OCI-LY1 (cell line): ENCODE measurements around the gene PDE4D.

Source experiments
- H2AFZ ChIP-seq: fragments of 200-600 bp; sonication (generic), shearing (Covaris generic); 2 replicates; pipeline ENCODE4 v1.6.0; 2014; ENCODE audit warnings: antibody characterized with exemption, mild to moderate bottlenecking, low read length
- H3F3A ChIP-seq: fragments of 200-600 bp; sonication (generic), shearing (Covaris generic); 2 replicates; pipeline ENCODE4 v1.6.0; 2014; ENCODE audit warnings: mild to moderate bottlenecking, antibody characterized with exemption, low read length, moderate library complexity; ENCODE audit not compliant: insufficient read depth
- H3K27ac ChIP-seq: fragments of 200-600 bp; sonication (generic); 2 replicates; pipeline ENCODE4 v1.5.1; 2014; ENCODE audit warnings: low read length, mixed run types, mild to moderate bottlenecking, low read depth; ENCODE audit not compliant: poor library complexity, severe bottlenecking
- H3K27me3 ChIP-seq: fragments of 200-600 bp; sonication (generic); 2 replicates; pipeline ENCODE4 v1.6.0; 2014; ENCODE audit warnings: antibody characterized with exemption, mild to moderate bottlenecking, low read length, moderate library complexity; ENCODE audit not compliant: insufficient read depth
- H3K36me3 ChIP-seq: fragments of 200-600 bp; sonication (generic); 2 replicates; pipeline ENCODE4 v1.6.1; 2014; ENCODE audit warnings: mild to moderate bottlenecking, antibody characterized with exemption, low read length, moderate library complexity, mixed read lengths; ENCODE audit not compliant: insufficient read depth
- H3K4me1 ChIP-seq: fragments of 200-600 bp; sonication (generic); 2 replicates; pipeline ENCODE4 v1.5.1; 2014; ENCODE audit warnings: mild to moderate bottlenecking, low read length, moderate library complexity; ENCODE audit not compliant: insufficient read depth, severe bottlenecking
- H3K4me2 ChIP-seq: fragments of 200-600 bp; sonication (generic), shearing (Covaris generic); 2 replicates; pipeline ENCODE4 v1.6.1; 2014; ENCODE audit warnings: low read length
- H3K4me3 ChIP-seq: fragments of 200-600 bp; sonication (generic); 2 replicates; pipeline ENCODE4 v1.5.1; 2014; ENCODE audit warnings: low read length, low read depth, mild to moderate bottlenecking, mixed read lengths; ENCODE audit not compliant: poor library complexity, severe bottlenecking
- H3K79me2 ChIP-seq: fragments of 200-600 bp; shearing (Covaris generic); 2 replicates; pipeline ENCODE4 v1.6.1; 2016; ENCODE audit warnings: mixed run types, low read length, mixed read lengths; ENCODE audit not compliant: insufficient read depth
- H3K9ac ChIP-seq: fragments of 200-600 bp; sonication (generic), shearing (Covaris generic); 2 replicates; pipeline ENCODE4 v1.6.1; 2014; ENCODE audit warnings: mild to moderate bottlenecking, low read length, mixed read lengths
- H3K9me2 ChIP-seq: fragments of 200-600 bp; sonication (generic), shearing (Covaris generic); 2 replicates; pipeline ENCODE4 v1.6.1; 2014; ENCODE audit warnings: low read depth, mild to moderate bottlenecking, low read length, mixed read lengths
- H3K9me3 ChIP-seq: fragments of 200-600 bp; shearing (Covaris generic); 2 replicates; pipeline ENCODE4 v1.6.1; 2014; ENCODE audit warnings: low read length, mixed read lengths
- H4K20me1 ChIP-seq: fragments of 200-600 bp; sonication (generic), shearing (Covaris generic); 2 replicates; pipeline ENCODE4 v1.6.0; 2016; ENCODE audit warnings: mild to moderate bottlenecking, low read length; ENCODE audit not compliant: insufficient read depth
- EZH2 ChIP-seq: fragments of 200-600 bp; sonication (generic), shearing (Covaris generic); IDR thresholded peaks from 2 replicates; pipeline ENCODE4 v1.8.0; 2017; ENCODE audit warnings: borderline replicate concordance, mixed run types, mild to moderate bottlenecking, antibody characterized with exemption, low read length, moderate library complexity, mixed read lengths
- TF ChIP-seq, protein P1 (sequence below): fragments of 200-600 bp; sonication (generic), shearing (Covaris generic); IDR thresholded peaks from 2 replicates; pipeline ENCODE4 v1.5.1; 2017; ENCODE audit warnings: mild to moderate bottlenecking, antibody characterized with exemption, low read length, moderate library complexity, mixed read lengths

The PDE4D gene

DNA sequence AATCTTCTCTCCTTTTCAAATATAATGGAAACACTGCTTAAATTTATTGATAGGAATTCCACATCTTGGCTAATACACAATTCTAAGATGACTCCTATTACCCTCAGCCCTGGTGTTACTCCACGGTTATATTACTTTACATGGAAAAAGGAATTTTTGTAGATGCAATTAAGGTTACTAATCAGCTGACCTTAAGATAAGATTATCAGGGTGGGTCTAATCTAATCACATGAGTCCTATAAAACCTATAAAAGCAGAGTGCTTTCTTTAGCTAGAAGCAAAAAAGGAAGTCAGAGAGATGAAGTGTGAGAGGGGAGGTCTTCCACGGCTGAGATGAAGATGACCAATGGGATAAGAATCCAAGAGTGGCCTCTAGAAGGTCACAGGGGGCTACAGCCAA, 268.6 kb downstream of the PDE4D start:
- no peak overlapping the region for H3K4me3 ChIP-seq
- no peaks in the 10 kb centered on the region for H3K36me3 ChIP-seq
- H4K20me1 ChIP-seq: no peaks in the 10 kb centered on the region
- TF ChIP-seq EZH2: no peak
- TF ChIP-seq, protein P1, sequence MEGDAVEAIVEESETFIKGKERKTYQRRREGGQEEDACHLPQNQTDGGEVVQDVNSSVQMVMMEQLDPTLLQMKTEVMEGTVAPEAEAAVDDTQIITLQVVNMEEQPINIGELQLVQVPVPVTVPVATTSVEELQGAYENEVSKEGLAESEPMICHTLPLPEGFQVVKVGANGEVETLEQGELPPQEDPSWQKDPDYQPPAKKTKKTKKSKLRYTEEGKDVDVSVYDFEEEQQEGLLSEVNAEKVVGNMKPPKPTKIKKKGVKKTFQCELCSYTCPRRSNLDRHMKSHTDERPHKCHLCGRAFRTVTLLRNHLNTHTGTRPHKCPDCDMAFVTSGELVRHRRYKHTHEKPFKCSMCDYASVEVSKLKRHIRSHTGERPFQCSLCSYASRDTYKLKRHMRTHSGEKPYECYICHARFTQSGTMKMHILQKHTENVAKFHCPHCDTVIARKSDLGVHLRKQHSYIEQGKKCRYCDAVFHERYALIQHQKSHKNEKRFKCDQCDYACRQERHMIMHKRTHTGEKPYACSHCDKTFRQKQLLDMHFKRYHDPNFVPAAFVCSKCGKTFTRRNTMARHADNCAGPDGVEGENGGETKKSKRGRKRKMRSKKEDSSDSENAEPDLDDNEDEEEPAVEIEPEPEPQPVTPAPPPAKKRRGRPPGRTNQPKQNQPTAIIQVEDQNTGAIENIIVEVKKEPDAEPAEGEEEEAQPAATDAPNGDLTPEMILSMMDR: no peak
- no peaks in the 10 kb centered on the region for H3K9me2 ChIP-seq
- no peaks in the 10 kb centered on the region for H3F3A ChIP-seq
- H3K4me2 ChIP-seq: no peak overlapping the region
- no peaks in the 10 kb centered on the region for H3K27me3 ChIP-seq
- H3K4me1 ChIP-seq: no peaks in the 10 kb centered on the region
- H2AFZ ChIP-seq: no peak overlapping the region
- no peak overlapping the region for H3K9ac ChIP-seq
- no peak overlapping the region for H3K27ac ChIP-seq
- no peaks in the 10 kb centered on the region for H3K79me2 ChIP-seq
- H3K9me3 ChIP-seq: no peaks in the 10 kb centered on the region

DNA sequence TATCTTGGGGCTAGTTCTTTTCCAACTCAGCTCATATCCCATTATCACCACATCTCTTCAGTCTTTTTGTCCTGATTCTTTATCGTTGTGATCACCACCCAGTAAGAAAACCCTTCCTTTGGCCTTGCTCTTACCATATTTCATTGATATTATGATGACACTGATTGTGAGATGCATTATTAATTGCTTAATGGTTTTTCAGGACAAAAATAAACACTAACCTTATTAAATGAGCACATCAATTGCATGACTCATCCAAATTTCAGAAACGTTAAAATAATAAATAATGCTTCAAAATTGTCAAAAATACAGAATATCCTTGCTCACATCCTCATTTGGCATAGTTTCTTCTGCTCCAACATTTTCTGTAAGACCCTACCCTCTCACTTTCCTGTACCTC, 270.7 kb downstream of the PDE4D start:
- Histone ChIP-seq H3K27ac (no peak overlapping the region), H3K4me3 (no peak overlapping the region), H2AFZ (no peak overlapping the region), H3K4me2 (no peak overlapping the region), H3K9ac (no peak overlapping the region), H3K36me3 (no peaks in the 10 kb centered on the region), H3K9me3 (no peaks in the 10 kb centered on the region), H3K9me2 (no peaks in the 10 kb centered on the region), H4K20me1 (no peaks in the 10 kb centered on the region), H3F3A (no peaks in the 10 kb centered on the region), H3K79me2 (no peaks in the 10 kb centered on the region), H3K27me3 (no peaks in the 10 kb centered on the region), H3K4me1 (no peaks in the 10 kb centered on the region)
- TF ChIP-seq, protein P1: no peak
- TF ChIP-seq EZH2: no peak

DNA sequence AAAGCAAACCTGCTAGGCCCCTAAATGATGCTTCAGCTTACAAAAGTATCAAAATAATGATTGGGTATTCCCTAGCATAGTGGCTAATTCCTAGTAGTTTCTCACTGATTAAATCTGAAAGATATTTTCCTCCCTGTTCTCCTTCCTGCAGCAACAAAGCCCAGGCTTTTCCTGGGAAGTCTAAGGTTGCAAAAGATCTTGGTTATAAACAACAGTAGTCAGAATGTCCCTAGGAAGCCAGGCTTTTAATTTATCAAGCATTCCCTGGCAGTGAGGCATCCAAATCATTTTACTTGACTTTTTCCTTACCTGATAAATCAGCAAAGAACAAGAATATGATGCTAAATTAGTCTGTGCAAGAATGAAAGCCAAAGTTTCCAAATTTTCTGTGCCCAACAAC, 272.0 kb downstream of the PDE4D start:
- Histone ChIP-seq H3K9me2 (no peaks in the 10 kb centered on the region), H3K4me2 (no peak overlapping the region), H3K79me2 (no peaks in the 10 kb centered on the region), H4K20me1 (no peaks in the 10 kb centered on the region), H3K4me1 (no peaks in the 10 kb centered on the region), H3K36me3 (no peaks in the 10 kb centered on the region), H3K27me3 (no peaks in the 10 kb centered on the region), H3K9me3 (no peaks in the 10 kb centered on the region), H3K27ac (no peak overlapping the region), H3F3A (no peaks in the 10 kb centered on the region), H2AFZ (no peak overlapping the region), H3K4me3 (no peak overlapping the region), H3K9ac (no peak overlapping the region)
- no peak for TF ChIP-seq EZH2
- TF ChIP-seq, protein P1: no peak
